Measurements from ENCODE around the gene ZNF740.
A peak's percentile ranks its signal among the peaks of the same experiment; 100 is the strongest.

ZNF740 gene

GRCh38 chr12:53208877-53209463 is 28.4 kb downstream of the ZNF740 start:
- Histone ChIP-seq H3K4me3 (peak overlapping the region; percentile 56), H3K27ac (peak overlapping the region; percentile 74), H3K4me2 (peak overlapping the region; percentile 85), H3K9ac (peak overlapping the region; percentile 60), H3K27me3 (no peaks in the 10 kb centered on the region), H4K20me1 (no peaks in the 10 kb centered on the region), H3K36me3 (peaks cover 36% of the 10 kb centered on the region), H3K9me3 (no peaks in the 10 kb centered on the region), H3K4me1 (peaks cover 81% of the 10 kb centered on the region)
- no peak for TF ChIP-seq Cebpa-rat (IDR thresholded peaks at IDR 0.05)

GRCh38 chr12:53210843-53211242 is 30.3 kb downstream of the ZNF740 start:
- Histone ChIP-seq H3K27ac (peak overlapping the region; percentile 74), H3K4me1 (peaks cover 88% of the 10 kb centered on the region), H3K4me3 (no peak overlapping the region), H3K9me3 (no peaks in the 10 kb centered on the region), H3K9ac (no peak overlapping the region; the same call in 1 of the 2 replicates), H4K20me1 (no peaks in the 10 kb centered on the region), H3K27me3 (no peaks in the 10 kb centered on the region), H3K4me2 (peak overlapping the region; percentile 85), H3K36me3 (peaks cover 36% of the 10 kb centered on the region)
- TF ChIP-seq Cebpa-rat (IDR thresholded peaks at IDR 0.05): no peak

GRCh38 chr12:53211476-53212381 is 31.2 kb downstream of the ZNF740 start:
- H3K36me3 ChIP-seq: peaks cover 36% of the 10 kb centered on the region
- no peak overlapping the region for H3K4me3 ChIP-seq
- no peaks in the 10 kb centered on the region for H3K27me3 ChIP-seq
- H3K27ac ChIP-seq: peak overlapping the region; percentile 74
- no peak overlapping the region for H3K9ac ChIP-seq
- H3K4me2 ChIP-seq: peak overlapping the region; percentile 85; the same call in 1 of the 2 replicates
- no peaks in the 10 kb centered on the region for H3K9me3 ChIP-seq
- no peaks in the 10 kb centered on the region for H4K20me1 ChIP-seq
- peaks cover 88% of the 10 kb centered on the region for H3K4me1 ChIP-seq
- no peak for TF ChIP-seq Cebpa-rat (IDR thresholded peaks at IDR 0.05)

- H3K4me3 ChIP-seq: no peak overlapping the region
- peaks cover 88% of the 10 kb centered on the region for H3K4me1 ChIP-seq
- H3K27ac ChIP-seq: no peak overlapping the region
- no peak overlapping the region for H3K9ac ChIP-seq
- peak overlapping the region; percentile 93; the same call in 1 of the 2 replicates for H3K4me2 ChIP-seq
- no peak for TF ChIP-seq Cebpa-rat (IDR thresholded peaks at IDR 0.05)
- no peaks in the 10 kb centered on the region for H3K27me3 ChIP-seq
- H3K9me3 ChIP-seq: no peaks in the 10 kb centered on the region
- H3K36me3 ChIP-seq: peaks cover 36% of the 10 kb centered on the region
- no peaks in the 10 kb centered on the region for H4K20me1 ChIP-seq
Observed at GRCh38 chr12:53212931-53213330, 32.4 kb downstream of the ZNF740 start.

- H4K20me1 ChIP-seq: no peaks in the 10 kb centered on the region
- H3K4me1 ChIP-seq: peaks cover 88% of the 10 kb centered on the region
- peak overlapping the region; percentile 93 for H3K4me2 ChIP-seq
- H3K9me3 ChIP-seq: no peaks in the 10 kb centered on the region
- H3K4me3 ChIP-seq: no peak overlapping the region
- no peak overlapping the region for H3K9ac ChIP-seq
- no peaks in the 10 kb centered on the region for H3K27me3 ChIP-seq
- TF ChIP-seq Cebpa-rat (IDR thresholded peaks at IDR 0.05): no peak
- H3K36me3 ChIP-seq: peaks cover 36% of the 10 kb centered on the region
- no peak overlapping the region; the same call in 1 of the 2 replicates for H3K27ac ChIP-seq
Observed at GRCh38 chr12:53213348-53213747, 32.8 kb downstream of the ZNF740 start.

GRCh38 chr12:53214221-53214620 is 33.7 kb downstream of the ZNF740 start:
- Histone ChIP-seq H3K9ac (peak overlapping the region; percentile 46), H4K20me1 (peaks cover 3% of the 10 kb centered on the region; the same call in 1 of the 2 replicates), H3K4me2 (peak overlapping the region; percentile 93), H3K27me3 (no peaks in the 10 kb centered on the region), H3K27ac (peak overlapping the region; percentile 69), H3K9me3 (no peaks in the 10 kb centered on the region), H3K36me3 (peaks cover 36% of the 10 kb centered on the region), H3K4me3 (no peak overlapping the region), H3K4me1 (peaks cover 87% of the 10 kb centered on the region)
- no peak for TF ChIP-seq Cebpa-rat (IDR thresholded peaks at IDR 0.05)

- H3K4me3 ChIP-seq: no peak overlapping the region
- no peaks in the 10 kb centered on the region for H3K9me3 ChIP-seq
- peak overlapping the region; percentile 93 for H3K4me2 ChIP-seq
- TF ChIP-seq Cebpa-rat (IDR thresholded peaks at IDR 0.05): no peak
- peaks cover 86% of the 10 kb centered on the region for H3K4me1 ChIP-seq
- no peaks in the 10 kb centered on the region for H3K27me3 ChIP-seq
- H4K20me1 ChIP-seq: peaks cover 5% of the 10 kb centered on the region; the same call in 1 of the 2 replicates
- H3K27ac ChIP-seq: peak overlapping the region; percentile 69
- peaks cover 36% of the 10 kb centered on the region for H3K36me3 ChIP-seq
- peak overlapping the region; percentile 46 for H3K9ac ChIP-seq
Observed at GRCh38 chr12:53214687-53215455, 34.3 kb downstream of the ZNF740 start.

- TF ChIP-seq Cebpa-rat (IDR thresholded peaks at IDR 0.05): no peak
Observed at GRCh38 chr12:53215497-53215896, 35.0 kb downstream of the ZNF740 start.

More at GRCh38 chr12:53215497-53215896, 35.0 kb downstream of the ZNF740 start:
- H3K36me3 ChIP-seq: peaks cover 33% of the 10 kb centered on the region
- H3K4me3 ChIP-seq: no peak overlapping the region
- H3K27me3 ChIP-seq: no peaks in the 10 kb centered on the region
- peaks cover 80% of the 10 kb centered on the region for H3K4me1 ChIP-seq
- H3K27ac ChIP-seq: peak overlapping the region; percentile 69
- no peaks in the 10 kb centered on the region for H3K9me3 ChIP-seq
- peak overlapping the region; percentile 93 for H3K4me2 ChIP-seq
- H3K9ac ChIP-seq: peak overlapping the region; percentile 46
- H4K20me1 ChIP-seq: peaks cover 5% of the 10 kb centered on the region; the same call in 1 of the 2 replicates
